Head of caudate nucleus (tissue), 42 donors: ENCODE measurements around the gene PTPRD.
A peak's percentile ranks its signal among the peaks of the same experiment; 100 is the strongest.

Source experiments
- DNase-seq, 42 donors: peaks; one replicate each; pipeline versions ENCODE4 v3.0.0 to v3.0.0-alpha.2; 2020 to 2021; ENCODE audit warnings: mixed read lengths in 7 of 42
- intact Hi-C: fragments of 100-400 bp; cut with DNase I; formaldehyde crosslinking; loops from one replicate; pipeline ENCODE4 v1.15.0; 2022

The PTPRD gene

DNA sequence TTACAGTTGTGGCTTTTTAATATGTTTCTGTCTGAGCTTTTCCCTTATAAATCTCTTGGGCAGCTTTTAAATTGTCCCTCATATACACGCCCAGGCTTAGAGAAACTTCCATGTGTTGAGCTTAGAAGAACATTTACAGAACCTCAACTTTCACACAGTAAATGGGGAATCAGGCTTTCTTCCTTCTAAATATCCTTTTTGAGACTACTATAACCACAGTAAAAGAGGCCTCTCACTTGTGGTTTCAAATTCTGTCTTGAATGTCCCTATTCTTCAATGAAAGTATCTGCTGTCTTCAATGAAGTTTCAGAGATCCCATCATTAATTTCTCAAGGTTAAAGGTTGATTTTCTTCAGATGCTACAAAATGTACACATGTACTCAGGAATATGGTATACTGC, 2224.7 kb downstream of the PTPRD start:
- no peak for DNase-seq
- intact Hi-C loops: no loop called here

DNA sequence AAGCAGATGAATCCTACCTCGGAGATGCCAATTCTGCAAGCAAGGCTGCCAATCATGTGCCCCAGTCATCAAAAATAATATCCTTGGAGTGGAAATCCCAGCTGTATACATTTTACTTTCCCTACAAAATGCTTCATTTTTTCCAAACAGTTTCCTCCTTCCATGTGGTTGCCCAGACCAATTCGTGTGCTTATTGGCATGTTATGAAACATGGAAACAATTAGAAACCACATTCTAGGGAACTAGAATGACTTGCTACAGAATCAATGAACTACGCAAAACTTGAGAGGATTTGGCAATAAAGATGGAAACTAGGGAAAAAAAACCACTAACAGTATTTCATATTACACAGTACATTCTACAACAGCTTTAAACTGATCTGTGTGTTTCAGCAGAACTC, 2228.7 kb downstream of the PTPRD start:
- intact Hi-C loops: no loop called here
- DNase-seq: no peak

DNA sequence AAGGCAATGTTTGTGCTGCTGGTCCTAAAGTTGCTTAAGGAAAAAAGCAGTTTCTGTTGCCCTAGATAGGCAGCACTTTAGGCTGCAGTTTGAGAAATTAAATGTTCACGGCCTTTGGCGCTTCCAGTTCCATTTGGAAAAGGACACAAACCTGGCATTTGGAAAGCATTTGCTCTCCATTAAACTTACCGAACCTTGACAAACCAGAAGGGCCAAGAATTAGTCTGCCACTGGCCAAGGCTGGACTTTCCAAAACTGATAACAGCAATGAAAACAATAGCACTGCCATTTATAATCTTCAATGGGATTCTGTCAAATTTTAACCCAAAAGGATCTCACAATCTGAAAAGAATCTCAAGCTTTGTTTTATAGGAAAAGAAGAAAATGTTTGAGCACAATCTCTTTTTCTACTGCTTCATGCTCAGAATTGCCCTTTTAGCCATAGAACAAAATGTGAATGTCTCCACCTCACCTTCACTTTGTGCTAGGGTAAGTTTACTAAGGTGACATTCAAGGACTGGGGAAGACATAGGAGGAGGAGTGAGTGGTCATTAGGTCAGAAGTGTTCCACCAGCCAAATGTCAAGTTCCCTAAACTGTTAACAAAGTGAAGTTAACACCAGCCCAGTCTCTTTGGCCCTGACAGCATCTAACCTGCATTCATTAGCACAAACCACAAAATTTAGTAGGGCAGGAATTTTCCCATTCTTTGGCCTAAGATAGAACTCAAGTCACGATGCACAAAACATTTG, 2229.8 kb downstream of the PTPRD start:
- no peak for DNase-seq
- intact Hi-C loops: no loop called here

DNA sequence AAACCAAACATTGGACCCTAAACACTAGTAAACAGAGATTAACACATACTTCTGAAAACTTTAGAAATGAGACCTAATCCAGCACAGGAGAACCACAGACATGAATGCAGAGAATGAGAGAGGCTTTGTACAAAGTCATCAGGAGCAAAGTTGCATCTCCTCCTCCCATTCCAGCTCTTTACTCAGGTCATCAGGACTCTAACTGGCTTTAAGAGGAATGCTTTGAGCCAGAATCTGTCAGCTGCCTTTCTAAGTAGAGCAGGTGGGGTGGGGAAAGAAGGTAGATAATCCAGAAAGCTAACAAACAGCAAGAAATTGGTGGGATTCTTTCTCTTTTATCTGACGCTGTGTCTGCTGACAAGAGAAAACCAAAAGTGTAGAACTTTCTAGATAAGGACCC, 2230.5 kb downstream of the PTPRD start:
- DNase-seq: no peak
- intact Hi-C loops: no loop called here

DNA sequence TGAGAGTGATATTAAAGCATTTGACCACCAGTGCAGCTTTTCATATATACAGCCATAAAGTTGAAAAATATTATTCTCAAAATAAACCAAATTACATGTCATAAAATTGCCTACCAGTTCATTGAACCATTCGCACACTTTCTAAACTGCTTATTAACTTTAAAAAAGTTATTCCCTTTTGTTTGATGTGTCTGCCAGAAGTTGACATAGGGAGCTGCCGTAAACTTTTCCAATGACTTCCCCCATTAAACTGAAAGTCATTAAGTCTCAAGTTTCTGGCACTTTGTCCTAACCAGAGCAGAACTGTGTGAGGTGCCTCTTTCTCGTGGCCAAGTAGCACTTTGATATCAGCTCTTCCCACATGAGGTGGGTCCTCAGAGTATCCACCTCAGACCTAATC, 2231.2 kb downstream of the PTPRD start:
- no peak for DNase-seq
- intact Hi-C loops: no loop called here

DNA sequence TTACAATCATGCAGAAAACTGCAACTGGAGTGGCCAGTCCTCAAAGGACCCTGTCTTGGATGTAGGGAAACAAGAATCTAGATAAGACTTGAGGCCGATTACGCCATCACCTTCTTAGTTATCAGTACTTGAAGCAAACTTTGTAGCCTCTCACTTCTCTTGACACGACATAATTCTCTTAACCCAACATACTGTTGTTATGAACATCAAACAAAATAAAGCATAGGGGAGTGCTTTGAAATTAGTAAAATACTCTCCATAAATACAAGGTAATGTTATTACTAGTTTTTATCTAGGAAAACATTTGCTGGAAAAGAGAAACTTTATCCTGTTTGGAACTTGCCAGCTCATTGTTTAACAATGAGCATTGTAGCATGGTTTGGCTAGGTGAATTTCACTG, 2238.3 kb downstream of the PTPRD start:
- intact Hi-C loops: no loop called here
- no peak for DNase-seq

DNA sequence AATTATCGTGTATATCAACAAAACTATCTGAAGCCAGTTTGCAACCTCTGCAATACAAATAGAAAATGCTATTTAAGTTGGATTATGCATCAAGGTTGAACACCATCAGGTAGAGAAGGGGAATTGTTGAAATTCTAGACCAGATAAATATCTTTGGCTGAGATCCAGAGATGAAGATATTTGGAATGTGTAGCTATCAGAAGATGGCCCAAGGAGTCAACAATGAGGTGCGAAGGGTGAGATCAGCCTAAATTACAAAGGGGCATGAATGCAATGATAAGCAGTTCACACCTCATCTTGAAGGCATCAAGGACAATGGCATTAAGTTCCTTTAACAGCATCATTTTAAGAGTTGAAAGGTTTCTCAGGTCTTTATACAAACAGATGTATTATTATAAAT, 2241.1 kb downstream of the PTPRD start:
- intact Hi-C loops: no loop called here
- DNase-seq: no peak

GRCh38 chr9:8366161-8366926, 2246.5 kb downstream of the PTPRD start:
- DNase-seq: no peak
- intact Hi-C loops: no loop called here

DNA sequence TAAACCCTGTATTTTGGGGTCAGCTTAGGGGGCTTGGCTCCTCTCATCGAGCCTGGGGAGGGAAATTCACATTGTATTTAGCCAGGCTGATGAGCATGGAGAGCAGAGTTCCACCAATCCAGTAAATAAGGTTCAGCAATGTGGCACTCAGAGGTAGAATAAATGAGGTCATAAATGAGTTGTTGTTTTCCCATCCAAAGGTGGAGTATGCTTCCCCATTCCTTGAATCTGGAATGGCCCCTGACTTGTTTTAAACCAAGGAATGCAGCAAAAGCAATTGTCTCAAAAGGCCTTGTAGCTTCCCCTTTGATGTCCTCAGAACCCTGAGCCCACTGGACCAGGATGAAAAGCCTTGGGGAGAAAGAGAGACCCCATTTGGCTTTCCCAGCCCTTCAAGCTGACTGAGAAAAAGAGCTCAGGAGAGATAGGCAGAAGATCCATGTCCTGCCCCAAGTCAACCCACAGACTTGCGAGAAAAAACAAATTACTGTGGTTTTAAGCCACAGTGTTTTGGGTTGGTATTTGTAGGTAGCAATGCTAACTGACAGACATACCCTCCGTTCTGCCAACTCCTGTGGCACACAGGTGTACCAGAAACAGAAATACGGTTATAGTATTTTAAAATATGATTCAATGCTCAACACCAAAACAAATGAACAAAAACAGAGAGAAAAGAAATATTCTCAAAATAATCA, 2247.2 kb downstream of the PTPRD start:
- intact Hi-C loops: no loop called here
- DNase-seq: no peak

DNA sequence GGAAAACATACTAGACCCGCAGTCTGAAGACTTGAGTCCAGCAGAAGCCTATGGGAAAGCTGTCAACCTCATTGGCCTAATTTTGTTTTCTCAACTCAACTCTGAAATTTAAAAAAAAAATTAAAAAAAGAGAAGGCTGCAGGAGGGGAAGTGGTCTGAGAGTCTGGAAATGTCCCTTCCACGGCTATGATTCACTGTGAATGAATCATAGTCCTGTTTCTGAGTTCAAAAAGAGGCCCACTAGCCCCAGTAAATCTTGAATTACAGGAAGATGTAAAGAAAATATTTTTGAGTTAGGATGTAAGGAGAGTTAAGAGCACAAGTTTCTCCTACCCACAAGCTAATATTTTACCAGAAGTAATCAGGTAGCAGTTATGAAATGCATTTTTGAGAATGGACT, 2247.8 kb downstream of the PTPRD start:
- intact Hi-C loops: no loop called here
- DNase-seq: no peak

GRCh38 chr9:8364026-8364752, 2248.6 kb downstream of the PTPRD start:
- DNase-seq: peak; percentile 36 to 84 (median 64)
- intact Hi-C loops: no loop called here

GRCh38 chr9:8362250-8362649, 2250.6 kb downstream of the PTPRD start:
- intact Hi-C loops: no loop called here

GRCh38 chr9:8361364-8361763, 2251.4 kb downstream of the PTPRD start:
- intact Hi-C loops: no loop called here
- no peak for DNase-seq

More at GRCh38 chr9:8362250-8362649, 2250.6 kb downstream of the PTPRD start:
- no peak for DNase-seq

DNA sequence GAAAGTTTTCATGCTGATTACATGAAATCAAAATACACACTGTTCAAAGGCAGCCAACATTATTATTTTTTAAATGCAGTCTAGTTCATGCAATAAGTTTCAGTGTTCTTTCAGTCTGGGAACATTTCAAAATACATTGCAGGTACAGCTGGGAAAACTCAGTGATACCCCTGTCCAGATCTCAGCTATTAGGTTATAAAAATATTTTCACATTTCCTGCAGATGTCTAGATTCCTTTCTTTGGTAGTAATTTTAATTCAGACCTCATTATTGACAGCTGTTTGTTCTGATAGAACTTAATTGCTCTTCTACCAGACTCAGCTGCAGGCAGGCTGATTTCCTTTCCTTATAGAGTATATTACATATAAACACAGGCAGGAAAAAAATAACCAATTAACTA, 2256.4 kb downstream of the PTPRD start:
- no peak for DNase-seq
- intact Hi-C loops: no loop called here

DNA sequence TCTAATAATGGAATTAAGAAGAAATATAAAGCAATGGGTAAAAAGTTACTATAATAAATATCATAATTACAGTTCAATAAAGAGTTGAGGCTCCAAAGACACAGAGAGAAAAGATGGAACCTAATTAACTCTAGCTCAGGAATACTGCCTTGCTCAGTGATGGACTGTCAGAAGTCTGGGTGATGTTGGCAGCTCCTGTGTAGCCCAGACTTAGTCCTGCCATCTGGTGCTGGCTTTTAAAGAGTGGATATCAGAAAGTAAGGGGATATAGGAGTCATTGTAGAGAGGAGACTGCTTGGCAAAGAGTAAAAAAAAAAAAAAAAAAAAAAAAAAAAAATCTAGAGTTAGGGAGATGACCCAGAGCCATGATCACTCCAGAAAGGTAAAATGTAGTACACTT, 2261.4 kb downstream of the PTPRD start:
- no peak for DNase-seq
- intact Hi-C loops: no loop called here

DNA sequence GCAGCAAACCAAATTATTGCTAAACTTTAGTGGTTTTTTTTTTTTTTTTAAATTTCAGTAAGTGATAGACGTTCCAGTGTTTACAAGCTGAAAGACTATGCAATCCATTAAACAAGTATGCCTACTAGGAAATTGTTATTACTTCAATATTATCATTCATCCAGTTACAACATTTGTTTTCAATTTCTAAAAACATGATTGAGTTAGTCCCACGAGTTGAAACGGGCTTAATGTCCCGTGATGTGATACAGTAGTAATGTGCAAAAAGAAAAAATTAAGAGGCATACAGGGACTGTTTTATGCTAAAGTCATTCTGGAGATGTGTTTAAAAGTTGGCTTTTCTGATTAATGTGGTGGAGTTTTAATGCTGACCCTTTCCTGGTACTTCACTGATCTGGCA, 2262.9 kb downstream of the PTPRD start:
- intact Hi-C loops: no loop called here
- no peak for DNase-seq

DNA sequence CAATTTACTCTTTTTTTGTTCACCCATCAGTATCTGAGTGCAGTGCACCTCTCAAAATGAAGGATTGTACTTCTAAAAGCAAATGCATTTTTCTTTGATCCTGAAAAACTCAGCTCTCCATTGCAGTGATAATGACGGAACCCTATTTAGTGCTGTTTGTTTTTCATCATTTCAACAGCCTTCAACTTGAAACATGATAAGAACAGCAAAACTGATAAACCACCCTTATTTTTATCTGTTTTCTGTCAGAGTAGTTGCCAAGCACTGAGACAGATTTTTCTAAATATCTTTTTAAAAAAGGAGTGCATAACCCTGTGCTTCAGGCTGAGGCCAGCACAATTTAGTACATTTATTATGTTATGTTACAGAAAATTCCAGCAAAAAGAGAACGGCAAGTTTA, 2263.4 kb downstream of the PTPRD start:
- intact Hi-C loops: no loop called here
- no peak for DNase-seq

DNA sequence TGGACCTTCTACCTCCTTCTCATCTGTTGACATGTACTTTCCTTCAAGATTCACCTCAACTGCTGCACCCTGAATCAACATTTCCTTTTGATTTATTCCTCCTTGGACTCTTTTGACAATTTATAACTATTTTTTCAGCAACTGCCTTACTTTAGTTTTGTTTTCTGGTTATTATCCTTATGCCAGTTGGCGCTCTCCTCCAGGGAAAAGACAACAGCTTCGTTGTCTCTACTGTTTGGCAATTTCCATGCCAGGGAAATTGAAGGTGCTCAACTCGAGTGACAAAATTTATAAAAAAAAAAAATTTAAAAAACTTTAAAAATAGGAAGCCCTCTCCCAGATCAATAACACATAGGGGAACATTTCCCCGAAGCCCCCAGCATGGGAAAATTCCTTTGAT, 2264.0 kb downstream of the PTPRD start:
- intact Hi-C loops: no loop called here
- peak in 7 of 42 donors; percentile 5 to 58 (median 29) for DNase-seq

DNA sequence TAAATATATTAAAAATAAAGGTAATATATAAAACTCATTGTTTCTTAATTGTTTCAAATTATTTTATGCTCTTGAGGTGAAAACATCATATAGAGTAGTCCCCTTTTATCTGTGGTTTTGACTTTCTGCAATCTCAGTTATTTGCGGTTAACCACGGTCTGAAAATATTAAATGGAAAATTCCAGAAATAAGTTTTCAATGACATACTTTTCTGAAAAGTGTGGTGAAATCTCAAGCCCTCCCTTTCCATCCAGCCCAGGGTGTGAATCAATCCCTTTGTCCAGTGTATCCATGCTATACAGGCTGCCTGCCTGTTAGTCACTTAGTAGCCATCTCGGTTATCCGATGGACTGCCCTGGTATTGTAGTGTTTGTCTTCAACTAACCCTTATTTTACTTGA, 2266.5 kb downstream of the PTPRD start:
- intact Hi-C loops: no loop called here
- DNase-seq: no peak
